ENCODE data around the gene FPR3. TPM values are rescaled to one million over a fixed set of nuclear protein-coding genes. Genes with fewer than 3 reads are reported as not detected.

FPR3 gene
- total RNA-seq, 2 experiments from 2014 or later, result not detected

GRCh38 chr19:51809787-51810186 is 14.8 kb downstream of the FPR3 start:
- Mint-ChIP-seq H3K27ac (no peak overlapping the region), H3K9me3 (ENCODE audit: low read depth) (peaks cover 13% of the 10 kb centered on the region), H3K36me3 (ENCODE audit: low read depth) (peaks cover 5% of the 10 kb centered on the region), H3K4me1 (no peaks in the 10 kb centered on the region), H3K27me3 (no peaks in the 10 kb centered on the region), H3K4me3 (no peak overlapping the region)
- POLR2A ChIA-PET, result no interaction called here
- CTCF ChIA-PET, result interaction anchor here (0.7 kb wide), 1 partner anchor 360 kb away, joined by 3 read pairs; no protein-coding TSS in a partner anchor
- no peak for ATAC-seq
- no peak for DNase-seq
- intact Hi-C loops (cut with DNase I, micrococcal nuclease), result no loop called here

- H3K27ac Mint-ChIP-seq, result no peak overlapping the region
- H3K4me1 Mint-ChIP-seq, result no peaks in the 10 kb centered on the region
- no peaks in the 10 kb centered on the region for H3K27me3 Mint-ChIP-seq
- peaks cover 13% of the 10 kb centered on the region for H3K9me3 Mint-ChIP-seq (ENCODE audit: low read depth)
- H3K4me3 Mint-ChIP-seq, result no peak overlapping the region
- ChIA-PET CTCF (interaction anchor here (0.7 kb wide), 1 partner anchor 360 kb away, joined by 3 read pairs; no protein-coding TSS in a partner anchor), POLR2A (no interaction called here)
- intact Hi-C loops (cut with DNase I, micrococcal nuclease), result no loop called here
- DNase-seq (no peak), ATAC-seq (no peak)
- peaks cover 5% of the 10 kb centered on the region for H3K36me3 Mint-ChIP-seq (ENCODE audit: low read depth)
Measured at GRCh38 chr19:51810223-51810622, 15.3 kb downstream of the FPR3 start.

- no peak overlapping the region for H3K4me3 Mint-ChIP-seq
- H3K36me3 Mint-ChIP-seq (ENCODE audit: low read depth), result peaks cover 5% of the 10 kb centered on the region
- ATAC-seq (no peak), DNase-seq (no peak)
- H3K4me1 Mint-ChIP-seq, result no peaks in the 10 kb centered on the region
- peaks cover 13% of the 10 kb centered on the region for H3K9me3 Mint-ChIP-seq (ENCODE audit: low read depth)
- no peaks in the 10 kb centered on the region for H3K27me3 Mint-ChIP-seq
- POLR2A ChIA-PET, result no interaction called here
- intact Hi-C loops (cut with DNase I, micrococcal nuclease), result no loop called here
- CTCF ChIA-PET, result no interaction called here
- H3K27ac Mint-ChIP-seq, result no peak overlapping the region
Measured at GRCh38 chr19:51811344-51811743, 16.4 kb downstream of the FPR3 start.

GRCh38 chr19:51815043-51815442 is 20.1 kb downstream of the FPR3 start:
- no peak overlapping the region for H3K4me3 Mint-ChIP-seq

GRCh38 chr19:51816711-51817110 is 21.8 kb downstream of the FPR3 start:
- no peak for ATAC-seq
- Mint-ChIP-seq H3K27me3 (no peaks in the 10 kb centered on the region), H3K4me1 (no peaks in the 10 kb centered on the region), H3K36me3 (ENCODE audit: low read depth) (peaks cover 5% of the 10 kb centered on the region), H3K4me3 (no peak overlapping the region), H3K27ac (no peak overlapping the region), H3K9me3 (ENCODE audit: low read depth) (peaks cover 15% of the 10 kb centered on the region)
- ChIA-PET POLR2A (no interaction called here), CTCF (interaction anchor here (0.7 kb wide), 1 partner anchor 103 kb away, joined by 3 read pairs; no protein-coding TSS in a partner anchor)
- no peak for DNase-seq
- intact Hi-C loops (cut with DNase I, micrococcal nuclease), result no loop called here

More at GRCh38 chr19:51815043-51815442, 20.1 kb downstream of the FPR3 start:
- ATAC-seq (no peak), DNase-seq (no peak)
- peaks cover 18% of the 10 kb centered on the region for H3K9me3 Mint-ChIP-seq (ENCODE audit: low read depth)
- intact Hi-C loops (cut with DNase I, micrococcal nuclease), result no loop called here
- no peaks in the 10 kb centered on the region for H3K27me3 Mint-ChIP-seq
- H3K4me1 Mint-ChIP-seq, result no peaks in the 10 kb centered on the region
- CTCF ChIA-PET, result interaction anchor here (1.3 kb wide), 1 partner anchor 37 kb away, joined by 4 read pairs; no protein-coding TSS in a partner anchor
- peaks cover 5% of the 10 kb centered on the region for H3K36me3 Mint-ChIP-seq (ENCODE audit: low read depth)
- H3K27ac Mint-ChIP-seq, result no peak overlapping the region
- POLR2A ChIA-PET, result no interaction called here

- intact Hi-C loops (cut with DNase I, micrococcal nuclease), result no loop called here
- H3K27me3 Mint-ChIP-seq, result no peaks in the 10 kb centered on the region
- DNase-seq (no peak), ATAC-seq (no peak)
- H3K9me3 Mint-ChIP-seq (ENCODE audit: low read depth), result peaks cover 29% of the 10 kb centered on the region
- POLR2A ChIA-PET, result no interaction called here
- no peaks in the 10 kb centered on the region for H3K36me3 Mint-ChIP-seq (ENCODE audit: low read depth)
- H3K4me1 Mint-ChIP-seq, result no peaks in the 10 kb centered on the region
- H3K27ac Mint-ChIP-seq, result no peak overlapping the region
- CTCF ChIA-PET, result interaction anchor here (0.5 kb wide), 1 partner anchor 347 kb away, joined by 4 read pairs; no protein-coding TSS in a partner anchor
- H3K4me3 Mint-ChIP-seq, result no peak overlapping the region
Measured at GRCh38 chr19:51820011-51820410, 25.1 kb downstream of the FPR3 start.

GRCh38 chr19:51820831-51821446 is 26.0 kb downstream of the FPR3 start:
- ATAC-seq, result no peak
- peaks cover 34% of the 10 kb centered on the region for H3K9me3 Mint-ChIP-seq (ENCODE audit: low read depth)
- POLR2A ChIA-PET, result no interaction called here
- no peaks in the 10 kb centered on the region for H3K4me1 Mint-ChIP-seq
- CTCF ChIA-PET, result no interaction called here
- H3K4me3 Mint-ChIP-seq, result no peak overlapping the region
- no peaks in the 10 kb centered on the region for H3K36me3 Mint-ChIP-seq (ENCODE audit: low read depth)
- no peak overlapping the region for H3K27ac Mint-ChIP-seq
- H3K27me3 Mint-ChIP-seq, result no peaks in the 10 kb centered on the region
- intact Hi-C loops (cut with DNase I, micrococcal nuclease), result no loop called here
- no peak for DNase-seq

GRCh38 chr19:51821456-51821855 is 26.5 kb downstream of the FPR3 start:
- Mint-ChIP-seq H3K36me3 (ENCODE audit: low read depth) (no peaks in the 10 kb centered on the region), H3K4me3 (no peak overlapping the region), H3K27ac (no peak overlapping the region), H3K9me3 (ENCODE audit: low read depth) (peaks cover 38% of the 10 kb centered on the region), H3K4me1 (no peaks in the 10 kb centered on the region), H3K27me3 (no peaks in the 10 kb centered on the region)
- intact Hi-C loops (cut with DNase I, micrococcal nuclease), result no loop called here
- ChIA-PET POLR2A (no interaction called here), CTCF (no interaction called here)
- no peak for ATAC-seq
- no peak for DNase-seq

- Mint-ChIP-seq H3K36me3 (ENCODE audit: low read depth) (no peaks in the 10 kb centered on the region), H3K4me1 (no peaks in the 10 kb centered on the region), H3K9me3 (ENCODE audit: low read depth) (peaks cover 41% of the 10 kb centered on the region), H3K4me3 (no peak overlapping the region), H3K27me3 (no peaks in the 10 kb centered on the region), H3K27ac (no peak overlapping the region)
- intact Hi-C loops (cut with DNase I, micrococcal nuclease), result no loop called here
- ChIA-PET POLR2A (interaction anchor here (0.7 kb wide), 1 partner anchor 37 kb away, joined by 3 read pairs; no protein-coding TSS in a partner anchor), CTCF (no interaction called here)
- DNase-seq (no peak), ATAC-seq (no peak)
Measured at GRCh38 chr19:51821921-51822320, 27.0 kb downstream of the FPR3 start.

GRCh38 chr19:51822325-51822724 is 27.4 kb downstream of the FPR3 start:
- H3K4me1 Mint-ChIP-seq, result no peaks in the 10 kb centered on the region
- no peak overlapping the region for H3K27ac Mint-ChIP-seq
- CTCF ChIA-PET, result no interaction called here
- no peak overlapping the region for H3K4me3 Mint-ChIP-seq
- intact Hi-C loops (cut with DNase I, micrococcal nuclease), result no loop called here
- no peaks in the 10 kb centered on the region for H3K27me3 Mint-ChIP-seq
- DNase-seq, result no peak
- POLR2A ChIA-PET, result interaction anchor here (0.7 kb wide), 1 partner anchor 37 kb away, joined by 3 read pairs; no protein-coding TSS in a partner anchor
- H3K36me3 Mint-ChIP-seq (ENCODE audit: low read depth), result no peaks in the 10 kb centered on the region
- H3K9me3 Mint-ChIP-seq (ENCODE audit: low read depth), result peaks cover 43% of the 10 kb centered on the region
- ATAC-seq, result no peak

- DNase-seq, result no peak
- no peaks in the 10 kb centered on the region for H3K36me3 Mint-ChIP-seq (ENCODE audit: low read depth)
- no peak overlapping the region for H3K4me3 Mint-ChIP-seq
- ChIA-PET CTCF (no interaction called here), POLR2A (interaction anchor here (0.7 kb wide), 1 partner anchor 38 kb away, joined by 3 read pairs; no protein-coding TSS in a partner anchor)
- no peaks in the 10 kb centered on the region for H3K27me3 Mint-ChIP-seq
- no peak for ATAC-seq
- H3K4me1 Mint-ChIP-seq, result no peaks in the 10 kb centered on the region
- no peak overlapping the region for H3K27ac Mint-ChIP-seq
- peaks cover 49% of the 10 kb centered on the region for H3K9me3 Mint-ChIP-seq (ENCODE audit: low read depth)
- intact Hi-C loops (cut with DNase I, micrococcal nuclease), result no loop called here
Measured at GRCh38 chr19:51822946-51823345, 28.0 kb downstream of the FPR3 start.

- H3K9me3 Mint-ChIP-seq (ENCODE audit: low read depth), result peaks cover 57% of the 10 kb centered on the region
- POLR2A ChIA-PET, result no interaction called here
- no peak overlapping the region for H3K4me3 Mint-ChIP-seq
Measured at GRCh38 chr19:51824281-51825005, 29.5 kb downstream of the FPR3 start.

More at GRCh38 chr19:51824281-51825005, 29.5 kb downstream of the FPR3 start:
- intact Hi-C loops (cut with DNase I, micrococcal nuclease), result no loop called here
- CTCF ChIA-PET, result interaction anchor here (0.6 kb wide), 1 partner anchor 8 kb away, joined by 5 read pairs; no protein-coding TSS in a partner anchor
- ATAC-seq (no peak), DNase-seq (no peak)
- no peaks in the 10 kb centered on the region for H3K36me3 Mint-ChIP-seq (ENCODE audit: low read depth)
- H3K27ac Mint-ChIP-seq, result no peak overlapping the region
- H3K27me3 Mint-ChIP-seq, result no peaks in the 10 kb centered on the region
- no peaks in the 10 kb centered on the region for H3K4me1 Mint-ChIP-seq
